SK-N-MC (cell line): ENCODE data around the gene DIAPH1.

ENCODE experiments used
- EZH2 ChIP-seq: fragments of 200-600 bp; sonication (generic); IDR thresholded peaks from one replicate; pipeline ENCODE4 v1.6.1; 2017; ENCODE audit warnings: antibody characterized with exemption
- FOXP2 ChIP-seq: optimal IDR thresholded peaks from 2 replicates; pipeline ENCODE3; 2011; ENCODE audit warnings: mild to moderate bottlenecking, moderate library complexity; ENCODE audit not compliant: insufficient read depth; ENCODE audit errors: extremely low read length, control extremely low read depth
- POLR2AphosphoS5 ChIP-seq: IDR thresholded peaks from 2 replicates; pipeline ENCODE4 v1.6.1; 2012; ENCODE audit warnings: mild to moderate bottlenecking, low read depth, low read length, borderline replicate concordance

GRCh38 chr5:141477044-141477575, 141.7 kb downstream of the DIAPH1 start:
- no peak for TF ChIP-seq POLR2AphosphoS5
- no peak for TF ChIP-seq EZH2
- TF ChIP-seq FOXP2 = no peak
